ENCODE measurements around the gene MAP1LC3B. TPM values are rescaled to one million over a fixed set of nuclear protein-coding genes. Genes with fewer than 3 reads are reported as not detected.
A peak's percentile ranks its signal among the peaks of the same experiment; 100 is the strongest.

MAP1LC3B gene
- total RNA-seq, 5 donors from 2014 or later (not counting 1 experiment from before 2014, with no cell fraction given): 51.3 to 90.4 (median 53.3) TPM

GRCh38 chr16:87437327-87437726 is 45.2 kb downstream of the MAP1LC3B start:
- DNase-seq: no peak
- ChIA-PET CTCF (no interaction called here), POLR2A (interaction anchor here in 1 of 2 donors (0.7 kb wide), 1 partner anchor 8 kb away, joined by 10 read pairs; no protein-coding TSS in a partner anchor)
- Histone ChIP-seq H3K27ac (ENCODE audit: low read length) (no peak overlapping the region), H3K9me3 (no peaks in the 10 kb centered on the region), H3K27me3 (replicated peaks in 1 of 2; ENCODE audit: control insufficient read depth in 2 of 2, extremely low read depth in 1 of 2, insufficient read depth in 2 of 2, low read length in 1 of 2) (peaks cover 0 to 2% of the 10 kb centered on the region in 2 experiments), H3K4me3 (ENCODE audit: control insufficient read depth in 1 of 2, extremely low read depth in 1 of 2, low read length in 1 of 2) (no peak overlapping the region), H3K36me3 (ENCODE audit: control insufficient read depth in 2 of 2, extremely low read depth in 1 of 2, insufficient read depth in 1 of 2, low read length in 1 of 2) (peaks cover 2% of the 10 kb centered on the region in 2 donors), H3K4me1 (ENCODE audit: control insufficient read depth in 1 of 2, extremely low read depth in 1 of 2, insufficient read depth in 2 of 2, low read length in 2 of 2) (peaks cover 10 to 21% of the 10 kb centered on the region in 2 experiments)
- Mint-ChIP-seq H3K36me3 (peaks cover 13% of the 10 kb centered on the region), H3K4me3 (peak overlapping the region in 1 of 3 donors; percentile 17), H3K27ac (peak overlapping the region in 1 of 2 donors; percentile 44), H3K9me3 (no peaks in the 10 kb centered on the region), H3K27me3 (no peaks in the 10 kb centered on the region), H3K4me1 (peaks cover 28 to 31% (median 30%) of the 10 kb centered on the region in 3 donors)
- ATAC-seq (replicated peaks in 1 of 4): no peak
- WGBS (ENCODE audit: insufficient coverage): 97% methylated on average over 14 of the region's 14 CpGs

GRCh38 chr16:87437911-87438610 is 45.9 kb downstream of the MAP1LC3B start:
- Histone ChIP-seq H3K27me3 (replicated peaks in 1 of 2; ENCODE audit: control insufficient read depth in 2 of 2, extremely low read depth in 1 of 2, insufficient read depth in 2 of 2, low read length in 1 of 2) (peaks cover 0 to 2% of the 10 kb centered on the region in 2 experiments), H3K4me1 (ENCODE audit: control insufficient read depth in 1 of 2, extremely low read depth in 1 of 2, insufficient read depth in 2 of 2, low read length in 2 of 2) (peaks cover 10 to 21% of the 10 kb centered on the region in 2 experiments), H3K4me3 (ENCODE audit: control insufficient read depth in 1 of 2, extremely low read depth in 1 of 2, low read length in 1 of 2) (no peak overlapping the region), H3K9me3 (no peaks in the 10 kb centered on the region), H3K27ac (ENCODE audit: low read length) (no peak overlapping the region), H3K36me3 (ENCODE audit: control insufficient read depth in 2 of 2, extremely low read depth in 1 of 2, insufficient read depth in 1 of 2, low read length in 1 of 2) (peaks cover 0 to 2% of the 10 kb centered on the region in 2 donors)
- POLR2A ChIA-PET: no interaction called here
- Mint-ChIP-seq H3K27me3 (no peaks in the 10 kb centered on the region), H3K9me3 (no peaks in the 10 kb centered on the region), H3K4me1 (peaks cover 28 to 32% (median 31%) of the 10 kb centered on the region in 3 donors), H3K4me3 (peak overlapping the region in 1 of 3 donors; percentile 17), H3K27ac (no peak overlapping the region), H3K36me3 (peaks cover 16% of the 10 kb centered on the region)
- WGBS (ENCODE audit: insufficient coverage): 100% methylated on average over 15 of the region's 17 CpGs
- no peak for DNase-seq
- CTCF ChIA-PET: no interaction called here
- no peak for ATAC-seq (replicated peaks in 1 of 4)

- no peaks in the 10 kb centered on the region for H3K9me3 Mint-ChIP-seq
- 94% methylated on average over 4 of the region's 9 CpGs for WGBS (ENCODE audit: insufficient coverage)
Observed at GRCh38 chr16:87438611-87438985, 46.5 kb downstream of the MAP1LC3B start.

GRCh38 chr16:87439926-87440325 is 47.8 kb downstream of the MAP1LC3B start:
- Histone ChIP-seq H3K27ac (ENCODE audit: low read length) (no peak overlapping the region), H3K36me3 (ENCODE audit: control insufficient read depth in 2 of 2, extremely low read depth in 1 of 2, insufficient read depth in 1 of 2, low read length in 1 of 2) (peaks cover 0 to 2% of the 10 kb centered on the region in 2 donors), H3K27me3 (replicated peaks in 1 of 2; ENCODE audit: control insufficient read depth in 2 of 2, extremely low read depth in 1 of 2, insufficient read depth in 2 of 2, low read length in 1 of 2) (peaks cover 0 to 2% of the 10 kb centered on the region in 2 experiments), H3K4me1 (ENCODE audit: control insufficient read depth in 1 of 2, extremely low read depth in 1 of 2, insufficient read depth in 2 of 2, low read length in 2 of 2) (peaks cover 10 to 21% of the 10 kb centered on the region in 2 experiments), H3K4me3 (ENCODE audit: control insufficient read depth in 1 of 2, extremely low read depth in 1 of 2, low read length in 1 of 2) (no peak overlapping the region), H3K9me3 (no peaks in the 10 kb centered on the region)
- ChIA-PET CTCF (no interaction called here), POLR2A (no interaction called here)
- H3K27ac Mint-ChIP-seq: no peak overlapping the region
- H3K9me3 Mint-ChIP-seq: peaks cover 0 to 3% (median 0%) of the 10 kb centered on the region in 3 donors
- DNase-seq (no peak), ATAC-seq (replicated peaks in 1 of 4) (no peak)
- H3K27me3 Mint-ChIP-seq: no peaks in the 10 kb centered on the region
- H3K36me3 Mint-ChIP-seq: peaks cover 21% of the 10 kb centered on the region
- no peak overlapping the region for H3K4me3 Mint-ChIP-seq
- WGBS (ENCODE audit: insufficient coverage): 95% methylated on average over 3 of the region's 10 CpGs
- H3K4me1 Mint-ChIP-seq: peaks cover 27 to 33% (median 31%) of the 10 kb centered on the region in 3 donors

More at GRCh38 chr16:87438611-87438985, 46.5 kb downstream of the MAP1LC3B start:
- ChIA-PET CTCF (no interaction called here), POLR2A (no interaction called here)
- Mint-ChIP-seq H3K27me3 (no peaks in the 10 kb centered on the region), H3K36me3 (peaks cover 13% of the 10 kb centered on the region), H3K27ac (no peak overlapping the region), H3K4me1 (peaks cover 28 to 31% (median 31%) of the 10 kb centered on the region in 3 donors), H3K4me3 (no peak overlapping the region)
- H3K36me3 ChIP-seq (ENCODE audit: control insufficient read depth in 2 of 2, extremely low read depth in 1 of 2, insufficient read depth in 1 of 2, low read length in 1 of 2): peaks cover 0 to 2% of the 10 kb centered on the region in 2 donors
- ATAC-seq (replicated peaks in 1 of 4) (no peak), DNase-seq (no peak)
- H3K4me3 ChIP-seq (ENCODE audit: control insufficient read depth in 1 of 2, extremely low read depth in 1 of 2, low read length in 1 of 2): no peak overlapping the region
- H3K4me1 ChIP-seq (ENCODE audit: control insufficient read depth in 1 of 2, extremely low read depth in 1 of 2, insufficient read depth in 2 of 2, low read length in 2 of 2): peaks cover 10 to 21% of the 10 kb centered on the region in 2 experiments
- peaks cover 0 to 2% of the 10 kb centered on the region in 2 experiments for H3K27me3 ChIP-seq (replicated peaks in 1 of 2; ENCODE audit: control insufficient read depth in 2 of 2, extremely low read depth in 1 of 2, insufficient read depth in 2 of 2, low read length in 1 of 2)
- H3K9me3 ChIP-seq: no peaks in the 10 kb centered on the region
- H3K27ac ChIP-seq (ENCODE audit: low read length): no peak overlapping the region

DNA sequence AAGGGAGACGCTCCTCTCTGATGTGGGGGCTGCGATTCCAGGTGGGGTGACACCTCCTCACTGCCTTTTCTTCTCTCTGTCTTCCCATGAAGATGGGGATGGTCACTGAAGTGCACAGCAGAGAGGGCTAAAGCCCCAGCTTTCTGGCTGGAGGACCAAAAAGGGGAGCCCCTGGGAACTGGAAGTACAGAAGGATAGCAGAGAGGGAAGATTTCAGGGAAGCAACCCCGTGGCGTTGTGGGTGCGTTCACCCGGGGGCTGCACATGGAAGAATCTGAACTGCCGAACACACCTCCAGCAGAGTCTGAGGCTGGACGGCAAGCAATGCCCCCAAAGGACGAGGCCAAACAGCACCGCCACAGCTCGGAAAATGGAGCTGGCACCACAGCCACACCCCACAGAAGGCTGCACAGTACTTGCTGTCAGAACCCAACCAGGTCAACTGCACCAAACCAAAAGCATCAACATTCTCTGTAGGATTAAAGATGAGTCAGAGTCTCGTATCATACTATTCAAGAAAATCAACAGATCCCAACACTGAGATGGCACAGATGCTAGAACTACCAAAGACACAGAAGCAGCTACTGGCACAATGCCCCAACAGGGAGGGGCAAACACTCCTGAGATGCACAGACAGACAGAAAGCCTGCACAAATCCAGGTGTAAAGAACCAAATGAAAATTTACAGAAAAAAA is 49.9 kb downstream of the MAP1LC3B start:
- ATAC-seq (replicated peaks in 1 of 4) (no peak), DNase-seq (no peak)
- Histone ChIP-seq H3K4me1 (ENCODE audit: control insufficient read depth in 1 of 2, extremely low read depth in 1 of 2, insufficient read depth in 2 of 2, low read length in 2 of 2) (peaks cover 0 to 4% of the 10 kb centered on the region in 2 experiments), H3K36me3 (ENCODE audit: control insufficient read depth in 2 of 2, extremely low read depth in 1 of 2, insufficient read depth in 1 of 2, low read length in 1 of 2) (peaks cover 0 to 6% of the 10 kb centered on the region in 2 donors), H3K27ac (ENCODE audit: low read length) (no peak overlapping the region), H3K27me3 (replicated peaks in 1 of 2; ENCODE audit: control insufficient read depth in 2 of 2, extremely low read depth in 1 of 2, insufficient read depth in 2 of 2, low read length in 1 of 2) (no peaks in the 10 kb centered on the region), H3K9me3 (no peaks in the 10 kb centered on the region), H3K4me3 (ENCODE audit: control insufficient read depth in 1 of 2, extremely low read depth in 1 of 2, low read length in 1 of 2) (no peak overlapping the region)
- ChIA-PET CTCF (no interaction called here), POLR2A (no interaction called here)
- Mint-ChIP-seq H3K4me3 (no peak overlapping the region), H3K9me3 (peaks cover 0 to 3% (median 0%) of the 10 kb centered on the region in 3 donors), H3K36me3 (peaks cover 34% of the 10 kb centered on the region), H3K27me3 (no peaks in the 10 kb centered on the region), H3K4me1 (peaks cover 7 to 14% (median 11%) of the 10 kb centered on the region in 3 donors), H3K27ac (no peak overlapping the region)
- WGBS (ENCODE audit: insufficient coverage): 91% methylated on average over 10 of the region's 12 CpGs

DNA sequence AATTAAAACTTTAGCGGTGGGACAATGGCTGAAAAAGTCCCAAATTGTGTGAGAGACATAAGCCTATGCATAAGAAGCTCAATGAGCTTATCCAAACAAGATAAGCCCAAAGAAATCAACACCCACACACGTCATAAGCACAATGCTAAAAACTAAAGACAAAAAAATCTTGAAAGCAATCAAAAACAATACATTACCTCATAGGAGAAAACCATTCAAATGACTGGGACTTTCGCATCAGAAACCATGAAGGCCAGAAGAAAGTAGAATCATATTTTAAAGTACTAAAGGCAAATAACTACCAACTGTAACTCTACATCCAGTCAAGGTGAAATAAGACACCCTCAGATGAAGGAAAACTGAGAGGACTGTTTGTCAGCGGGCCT is 50.4 kb downstream of the MAP1LC3B start:
- Mint-ChIP-seq H3K36me3 (peaks cover 37% of the 10 kb centered on the region), H3K9me3 (peaks cover 0 to 3% (median 0%) of the 10 kb centered on the region in 3 donors), H3K27ac (no peak overlapping the region), H3K4me1 (peaks cover 7 to 12% (median 9%) of the 10 kb centered on the region in 3 donors), H3K4me3 (no peak overlapping the region), H3K27me3 (no peaks in the 10 kb centered on the region)
- Histone ChIP-seq H3K27me3 (replicated peaks in 1 of 2; ENCODE audit: control insufficient read depth in 2 of 2, extremely low read depth in 1 of 2, insufficient read depth in 2 of 2, low read length in 1 of 2) (no peaks in the 10 kb centered on the region), H3K27ac (ENCODE audit: low read length) (no peak overlapping the region), H3K36me3 (ENCODE audit: control insufficient read depth in 2 of 2, extremely low read depth in 1 of 2, insufficient read depth in 1 of 2, low read length in 1 of 2) (peaks cover 0 to 8% of the 10 kb centered on the region in 2 donors), H3K4me3 (ENCODE audit: control insufficient read depth in 1 of 2, extremely low read depth in 1 of 2, low read length in 1 of 2) (no peak overlapping the region), H3K9me3 (no peaks in the 10 kb centered on the region), H3K4me1 (ENCODE audit: control insufficient read depth in 1 of 2, extremely low read depth in 1 of 2, insufficient read depth in 2 of 2, low read length in 2 of 2) (no peaks in the 10 kb centered on the region)
- ChIA-PET POLR2A (no interaction called here), CTCF (no interaction called here)
- WGBS (ENCODE audit: insufficient coverage): 100% methylated on average over 1 of the region's 4 CpGs
- ATAC-seq (replicated peaks in 1 of 4) (no peak), DNase-seq (no peak)

All from T-cell (primary cell).